ENCODE data around the gene LCE1D.

Gene LCE1D

GRCh38 chr1:152823294-152823693 is 26.8 kb downstream of the LCE1D start:
- no peak for DNase-seq

- DNase-seq = no peak
Measured at GRCh38 chr1:152824964-152825363, 28.4 kb downstream of the LCE1D start.

GRCh38 chr1:152827173-152827572 is 30.7 kb downstream of the LCE1D start, which contains the start of gene LCE1A:
TSS of gene LCE1A (plus strand) at chr1:152827473. CDS start at chr1:152827473, 0 bp downstream.
- DNase-seq = no peak

GRCh38 chr1:152836870-152837269 is 40.3 kb downstream of the LCE1D start:
- no peak for DNase-seq

- DNase-seq = no peak
Measured at GRCh38 chr1:152842556-152842955, 46.0 kb downstream of the LCE1D start, which contains the start of gene LCE6A. TSS of gene LCE6A (plus strand) at chr1:152842856. CDS start at chr1:152843521, 665 bp downstream.

Measured in NCI-H2081 treated with DMSO at 0.1 percent for 48 hours (cell line).